ENCODE data around the gene OR2M2.

Gene OR2M2

GRCh38 chr1:248183996-248184395, 9.4 kb downstream of the OR2M2 start:
- Histone ChIP-seq H3K4me3 (ENCODE audit: low read depth in 1 of 2, low read length in 2 of 2) (no peak overlapping the region), H3K9me3 (ENCODE audit: control insufficient read depth in 1 of 2, low read length in 2 of 2) (peaks cover 0 to 3% of the 10 kb centered on the region in 2 donors), H3K27ac (ENCODE audit: low read length) (no peak overlapping the region), H3K27me3 (ENCODE audit: low read depth, low read length) (no peaks in the 10 kb centered on the region), H3K4me1 (ENCODE audit: control insufficient read depth in 1 of 2, insufficient read depth in 2 of 2, low read length in 2 of 2) (no peaks in the 10 kb centered on the region), H3K36me3 (ENCODE audit: control insufficient read depth in 1 of 2, insufficient read depth in 2 of 2, low read length in 2 of 2) (no peaks in the 10 kb centered on the region)

- Histone ChIP-seq H3K27me3 (ENCODE audit: low read depth, low read length) (no peaks in the 10 kb centered on the region), H3K9me3 (ENCODE audit: control insufficient read depth in 1 of 2, low read length in 2 of 2) (peaks cover 0 to 3% of the 10 kb centered on the region in 2 donors), H3K27ac (ENCODE audit: low read length) (no peak overlapping the region), H3K36me3 (ENCODE audit: control insufficient read depth in 1 of 2, insufficient read depth in 2 of 2, low read length in 2 of 2) (no peaks in the 10 kb centered on the region), H3K4me3 (ENCODE audit: low read depth in 1 of 2, low read length in 2 of 2) (no peak overlapping the region), H3K4me1 (ENCODE audit: control insufficient read depth in 1 of 2, insufficient read depth in 2 of 2, low read length in 2 of 2) (no peaks in the 10 kb centered on the region)
Observed at GRCh38 chr1:248187363-248187762, 12.7 kb downstream of the OR2M2 start.

GRCh38 chr1:248189026-248189425, 14.4 kb downstream of the OR2M2 start:
- H3K27ac ChIP-seq (ENCODE audit: low read length), result no peak overlapping the region
- H3K9me3 ChIP-seq (ENCODE audit: control insufficient read depth in 1 of 2, low read length in 2 of 2), result peaks cover 0 to 9% of the 10 kb centered on the region in 2 donors
- no peaks in the 10 kb centered on the region for H3K4me1 ChIP-seq (ENCODE audit: control insufficient read depth in 1 of 2, insufficient read depth in 2 of 2, low read length in 2 of 2)
- H3K36me3 ChIP-seq (ENCODE audit: control insufficient read depth in 1 of 2, insufficient read depth in 2 of 2, low read length in 2 of 2), result no peaks in the 10 kb centered on the region
- no peak overlapping the region for H3K4me3 ChIP-seq (ENCODE audit: low read depth in 1 of 2, low read length in 2 of 2)
- no peaks in the 10 kb centered on the region for H3K27me3 ChIP-seq (ENCODE audit: low read depth, low read length)

GRCh38 chr1:248194117-248194516, 19.5 kb downstream of the OR2M2 start:
- peaks cover 0 to 14% of the 10 kb centered on the region in 2 donors for H3K9me3 ChIP-seq (ENCODE audit: control insufficient read depth in 1 of 2, low read length in 2 of 2)
- H3K27me3 ChIP-seq (ENCODE audit: low read depth, low read length), result no peaks in the 10 kb centered on the region
- no peak overlapping the region for H3K4me3 ChIP-seq (ENCODE audit: low read depth in 1 of 2, low read length in 2 of 2)
- H3K27ac ChIP-seq (ENCODE audit: low read length), result no peak overlapping the region
- H3K4me1 ChIP-seq (ENCODE audit: control insufficient read depth in 1 of 2, insufficient read depth in 2 of 2, low read length in 2 of 2), result no peaks in the 10 kb centered on the region
- no peaks in the 10 kb centered on the region for H3K36me3 ChIP-seq (ENCODE audit: control insufficient read depth in 1 of 2, insufficient read depth in 2 of 2, low read length in 2 of 2)

- no peaks in the 10 kb centered on the region for H3K4me1 ChIP-seq (ENCODE audit: control insufficient read depth in 1 of 2, insufficient read depth in 2 of 2, low read length in 2 of 2)
- no peaks in the 10 kb centered on the region for H3K27me3 ChIP-seq (ENCODE audit: low read depth, low read length)
Observed at GRCh38 chr1:248196965-248197364, 22.3 kb downstream of the OR2M2 start, which contains the start of gene OR2M3. TSS of gene OR2M3 (plus strand) at chr1:248197265. CDS start at chr1:248203068, 5,803 bp downstream.

GRCh38 chr1:248215880-248216279, 41.3 kb downstream of the OR2M2 start:
- Histone ChIP-seq H3K4me3 (ENCODE audit: low read depth in 1 of 2, low read length in 2 of 2) (no peak overlapping the region), H3K27me3 (ENCODE audit: low read depth, low read length) (no peaks in the 10 kb centered on the region), H3K27ac (ENCODE audit: low read length) (no peak overlapping the region), H3K36me3 (ENCODE audit: control insufficient read depth in 1 of 2, insufficient read depth in 2 of 2, low read length in 2 of 2) (no peaks in the 10 kb centered on the region), H3K4me1 (ENCODE audit: control insufficient read depth in 1 of 2, insufficient read depth in 2 of 2, low read length in 2 of 2) (no peaks in the 10 kb centered on the region), H3K9me3 (ENCODE audit: control insufficient read depth in 1 of 2, low read length in 2 of 2) (no peaks in the 10 kb centered on the region)

More at GRCh38 chr1:248196965-248197364, 22.3 kb downstream of the OR2M2 start, which contains the start of gene OR2M3:
- no peak within 1 kb of the TSS for H3K27ac ChIP-seq (ENCODE audit: low read length)
- no peaks in the 10 kb centered on the region for H3K36me3 ChIP-seq (ENCODE audit: control insufficient read depth in 1 of 2, insufficient read depth in 2 of 2, low read length in 2 of 2)
- H3K9me3 ChIP-seq (ENCODE audit: control insufficient read depth in 1 of 2, low read length in 2 of 2), result peaks cover 0 to 14% of the 10 kb centered on the region in 2 donors
- H3K4me3 ChIP-seq (ENCODE audit: low read depth in 1 of 2, low read length in 2 of 2), result no peak within 1 kb of the TSS

GRCh38 chr1:248225537-248225936, 50.9 kb downstream of the OR2M2 start:
- Histone ChIP-seq H3K4me1 (ENCODE audit: control insufficient read depth in 1 of 2, insufficient read depth in 2 of 2, low read length in 2 of 2) (no peaks in the 10 kb centered on the region), H3K27me3 (ENCODE audit: low read depth, low read length) (no peaks in the 10 kb centered on the region), H3K36me3 (ENCODE audit: control insufficient read depth in 1 of 2, insufficient read depth in 2 of 2, low read length in 2 of 2) (no peaks in the 10 kb centered on the region), H3K9me3 (ENCODE audit: control insufficient read depth in 1 of 2, low read length in 2 of 2) (peaks cover 0 to 3% of the 10 kb centered on the region in 2 donors), H3K27ac (ENCODE audit: low read length) (no peak overlapping the region), H3K4me3 (ENCODE audit: low read depth in 1 of 2, low read length in 2 of 2) (no peak overlapping the region)

- H3K27ac ChIP-seq (ENCODE audit: low read length), result no peak overlapping the region
- H3K27me3 ChIP-seq (ENCODE audit: low read depth, low read length), result no peaks in the 10 kb centered on the region
- H3K4me1 ChIP-seq (ENCODE audit: control insufficient read depth in 1 of 2, insufficient read depth in 2 of 2, low read length in 2 of 2), result no peaks in the 10 kb centered on the region
Observed at GRCh38 chr1:248229360-248229908, 54.8 kb downstream of the OR2M2 start.

More at GRCh38 chr1:248229360-248229908, 54.8 kb downstream of the OR2M2 start:
- Histone ChIP-seq H3K9me3 (ENCODE audit: control insufficient read depth in 1 of 2, low read length in 2 of 2) (no peaks in the 10 kb centered on the region), H3K4me3 (ENCODE audit: low read depth in 1 of 2, low read length in 2 of 2) (no peak overlapping the region), H3K36me3 (ENCODE audit: control insufficient read depth in 1 of 2, insufficient read depth in 2 of 2, low read length in 2 of 2) (no peaks in the 10 kb centered on the region)
